ENCODE data around the gene GRPEL1. TPM values are rescaled to one million over a fixed set of nuclear protein-coding genes. Genes with fewer than 3 reads are reported as not detected.

GRPEL1 gene
- total and polyA plus RNA-seq, 2 of the 8 experiments (the other 6 are each of a cell fraction or from before 2014, with no cell fraction given) = 13.5 to 39.9 TPM

GRCh38 chr4:7059662-7060061, 8.2 kb downstream of the GRPEL1 start:
- Histone ChIP-seq H2BK5ac (ENCODE audit: low read depth, low read length) (no peak overlapping the region), H4K91ac (replicated peaks; ENCODE audit: insufficient read length, low read length) (no peak overlapping the region), H3K79me2 (ENCODE audit: control insufficient read depth in 1 of 2, insufficient read depth in 2 of 2, low read length in 2 of 2) (peaks cover 0 to 4% of the 10 kb centered on the region in 2 experiments; a peak in 2 of 4 replicates)
- TF ChIP-seq SRF (IDR thresholded peaks at IDR 0.05; ENCODE audit: low read depth, low read length) (no peak), PHF8 (conservative IDR thresholded peaks at IDR 0.05; ENCODE audit: low read depth, low read length) (no peak), TAF7 (optimal IDR thresholded peaks at IDR 0.05; ENCODE audit: borderline replicate concordance, low read depth, low read length) (no peak), CTBP2 (IDR thresholded peaks at IDR 0.05; ENCODE audit: borderline replicate concordance, insufficient read depth, insufficient read length, low read length) (no peak), EZH2 (IDR thresholded peaks at IDR 0.05; ENCODE audit: low read depth, low read length, severe bottlenecking) (no peak), RXRA (IDR thresholded peaks at IDR 0.05; ENCODE audit: insufficient read depth, low read depth, low read length) (no peak), TCF12 (IDR thresholded peaks at IDR 0.05; ENCODE audit: low read depth, low read length) (no peak), KDM4A (IDR thresholded peaks at IDR 0.05; ENCODE audit: low read depth, low read length, severe bottlenecking) (no peak), HDAC6 (IDR thresholded peaks at IDR 0.05; ENCODE audit: low read depth, low read length) (no peak), SIRT6 (IDR thresholded peaks at IDR 0.05; ENCODE audit: low read length) (no peak), CTCF (IDR thresholded peaks at IDR 0.05; ENCODE audit: control extremely low read depth in 1 of 3, insufficient read depth in 1 of 3, low read depth in 1 of 3, low read length in 3 of 3) (no peak)

More at GRCh38 chr4:7059662-7060061, 8.2 kb downstream of the GRPEL1 start:
- Histone ChIP-seq H3K4me3 (ENCODE audit: extremely low read depth in 1 of 4, insufficient read depth in 2 of 4, low read depth in 3 of 4, low read length in 4 of 4) (no peak overlapping the region), H2AK5ac (ENCODE audit: low read depth, low read length) (no peak overlapping the region), H2BK20ac (ENCODE audit: low read length) (no peak overlapping the region), H4K8ac (ENCODE audit: extremely low read depth, insufficient read depth, low read length) (no peak overlapping the region), H3K36me3 (ENCODE audit: control insufficient read depth in 2 of 4, insufficient read depth in 4 of 4, low read length in 3 of 4) (peaks cover 14 to 48% (median 39%) of the 10 kb centered on the region in 4 experiments), H3K14ac (ENCODE audit: insufficient read length) (no peak overlapping the region), H2BK120ac (replicated peaks; ENCODE audit: low read depth, low read length) (no peak overlapping the region), H3K4me1 (replicated peaks in 1 of 4; ENCODE audit: control insufficient read depth in 3 of 4, insufficient read depth in 4 of 4, low read length in 3 of 4) (no peaks in the 10 kb centered on the region), H3K79me1 (ENCODE audit: low read depth, low read length) (no peaks in the 10 kb centered on the region), H3K23me2 (ENCODE audit: low read depth, low read length) (no peaks in the 10 kb centered on the region), H4K5ac (ENCODE audit: insufficient read length, low read depth, low read length) (no peak overlapping the region), H4K20me1 (replicated peaks in 1 of 2; ENCODE audit: control insufficient read depth in 1 of 2, insufficient read depth in 2 of 2, low read length in 2 of 2) (peaks cover 2 to 19% of the 10 kb centered on the region in 2 experiments), H3K9ac (replicated peaks in 1 of 4; ENCODE audit: extremely low read depth in 1 of 4, low read depth in 3 of 4, low read length in 3 of 4) (no peak overlapping the region), H3K4ac (replicated peaks; ENCODE audit: insufficient read length, low read depth, low read length) (no peak overlapping the region), H3K27ac (ENCODE audit: low read depth, low read length) (no peak overlapping the region), H2BK12ac (ENCODE audit: low read depth, low read length) (no peak overlapping the region), H2BK15ac (ENCODE audit: low read length) (no peak overlapping the region), H3K23ac (ENCODE audit: insufficient read length) (no peak overlapping the region), H2AFZ (ENCODE audit: low read length) (no peak overlapping the region), H3K27me3 (replicated peaks in 1 of 4; ENCODE audit: control insufficient read depth in 3 of 4, extremely low read depth in 1 of 4, insufficient read depth in 3 of 4, low read length in 3 of 4) (no peaks in the 10 kb centered on the region), H3K56ac (replicated peaks; ENCODE audit: insufficient read length, low read depth, low read length) (no peak overlapping the region), H3K9me3 (ENCODE audit: insufficient read depth in 2 of 2, low read depth in 1 of 2, low read length in 1 of 2) (no peaks in the 10 kb centered on the region), H3K18ac (ENCODE audit: extremely low read depth, low read length) (no peak overlapping the region), H3K4me2 (ENCODE audit: insufficient read depth in 1 of 2, low read depth in 2 of 2, low read length in 2 of 2) (no peak overlapping the region)
- ChIA-PET POLR2A (ENCODE audit: partially characterized antibody) (interaction anchor here (1.8 to 6.6 kb wide), 2 partner anchors 8 to 14 kb away, joined by 5 to 36 read pairs; partner anchors contain the start of genes GRPEL1 and TADA2B), CTCF (ENCODE audit: partially characterized antibody) (interaction anchor here (1.3 to 2.9 kb wide), 3 partner anchors 11 to 24 kb away, joined by 3 to 15 read pairs (median 6); no protein-coding TSS in a partner anchor)
- 89% methylated on average over 11 of the region's 11 CpGs; no CpG with 5 or more reads in 1 of the 2 experiments for WGBS, 2 experiments (ENCODE audit: extremely low coverage in 1 of 2, insufficient coverage in 1 of 2, insufficient read length in 1 of 2, insufficient replicate concordance in 2 of 2, low coverage in 1 of 2, low lambda C conversion rate in 2 of 2, missing lambda C conversion rate in 1 of 2)
- DNase-seq (ENCODE audit: low read depth in 1 of 2, low spot score in 2 of 2) = no peak
- FAIRE-seq = no peak
